Middle frontal gyrus (tissue), 1 donor: Measurements from ENCODE around the gene ZNF652.
A peak's percentile ranks its signal among the peaks of the same experiment; 100 is the strongest.
"Not testable (repeated sequence)": the region's sequence is repeated elsewhere in the genome, so short reads cannot be mapped to it uniquely, and the experiment has no call there.

Source experiments
- DNase-seq: peaks from one replicate; pipeline ENCODE4 v3.0.0-alpha.2; 2015; ENCODE audit warnings: low spot score; ENCODE audit errors: extremely low spot score

The ZNF652 gene

DNA sequence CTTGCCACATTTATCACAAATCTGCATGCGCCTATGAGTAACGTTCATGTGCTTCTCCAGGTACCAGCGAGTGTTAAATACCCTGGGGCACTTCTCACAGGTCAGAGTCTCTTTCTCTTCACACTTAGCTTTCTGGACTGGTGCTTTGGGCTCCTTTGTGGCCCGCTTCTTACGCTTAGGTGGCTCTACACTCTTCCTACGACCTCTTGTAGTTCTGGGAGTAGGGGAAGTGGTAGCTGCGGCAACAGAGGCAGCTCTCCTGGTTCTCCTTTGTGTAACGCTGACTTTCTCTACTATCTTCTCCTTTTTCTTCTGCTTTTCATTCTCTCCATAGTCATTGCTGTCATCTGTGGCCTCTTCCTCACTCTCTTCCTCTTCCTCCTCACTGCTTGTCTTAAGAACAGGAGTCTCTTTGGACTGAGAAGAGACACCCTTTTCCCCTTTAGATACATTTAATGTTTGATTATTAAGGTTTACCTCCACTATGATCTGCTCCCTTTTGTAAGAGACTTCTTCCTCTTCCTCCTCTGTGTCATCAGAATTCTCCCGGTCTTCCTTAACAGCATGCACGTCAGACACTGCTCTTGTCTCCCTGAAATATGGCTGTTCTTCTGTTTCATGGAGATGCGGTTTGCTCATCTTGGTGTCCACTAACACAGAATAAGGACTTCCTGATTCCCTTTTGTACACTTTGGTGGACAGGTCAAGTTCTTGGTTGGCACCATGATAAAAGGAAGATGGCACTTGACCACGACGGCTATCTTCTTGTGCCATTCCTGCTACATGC lies 45.0 kb downstream of the ZNF652 start:
- DNase-seq, result no peak

DNA sequence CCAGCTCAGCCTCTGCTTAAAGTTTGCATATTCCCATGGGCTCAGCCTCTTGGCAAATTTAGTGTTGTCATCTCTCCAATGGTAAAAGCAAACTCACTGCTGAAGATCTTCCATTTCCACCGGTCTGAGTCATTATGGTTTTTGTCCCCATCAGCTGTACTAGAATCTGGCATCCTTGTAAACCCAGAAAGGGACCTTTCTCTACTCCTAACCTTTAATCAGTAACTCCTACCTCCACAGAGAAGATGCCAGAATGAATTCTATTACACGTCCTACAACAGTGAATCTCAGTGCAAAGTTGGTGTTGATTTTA lies 45.8 kb downstream of the ZNF652 start:
- no peak for DNase-seq

DNA sequence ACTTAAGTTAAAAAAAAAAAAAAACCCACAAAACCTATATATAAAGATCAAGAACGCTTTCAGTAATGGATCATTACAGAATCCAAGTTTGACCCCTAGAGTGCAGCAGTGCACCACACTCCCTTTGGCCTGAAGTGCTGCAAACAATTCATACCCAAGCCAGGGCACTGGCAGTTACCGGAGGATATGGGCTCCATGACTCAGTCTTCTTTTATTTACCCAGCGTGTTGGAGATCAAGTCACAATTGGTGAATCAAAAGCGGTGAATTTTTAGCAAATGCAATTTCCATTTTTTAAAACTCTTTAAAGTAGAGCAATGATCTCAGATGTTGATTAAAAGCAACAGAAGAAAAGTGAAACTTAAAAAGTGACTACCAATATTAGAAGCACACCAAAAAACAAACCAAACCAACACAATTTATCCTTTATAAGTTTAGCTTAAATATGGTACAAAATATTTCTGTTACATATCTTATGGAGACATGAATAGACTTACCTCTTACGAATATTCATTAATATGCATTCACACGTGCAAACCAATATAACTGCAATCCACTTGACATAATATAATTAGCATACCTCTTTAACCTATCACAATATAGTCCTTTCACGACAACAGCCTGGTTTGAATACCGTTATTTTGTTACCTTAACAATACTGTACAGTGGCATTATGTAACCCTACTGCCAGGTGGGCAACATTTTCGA lies 46.3 kb downstream of the ZNF652 start:
- DNase-seq, result peak; percentile 58

DNA sequence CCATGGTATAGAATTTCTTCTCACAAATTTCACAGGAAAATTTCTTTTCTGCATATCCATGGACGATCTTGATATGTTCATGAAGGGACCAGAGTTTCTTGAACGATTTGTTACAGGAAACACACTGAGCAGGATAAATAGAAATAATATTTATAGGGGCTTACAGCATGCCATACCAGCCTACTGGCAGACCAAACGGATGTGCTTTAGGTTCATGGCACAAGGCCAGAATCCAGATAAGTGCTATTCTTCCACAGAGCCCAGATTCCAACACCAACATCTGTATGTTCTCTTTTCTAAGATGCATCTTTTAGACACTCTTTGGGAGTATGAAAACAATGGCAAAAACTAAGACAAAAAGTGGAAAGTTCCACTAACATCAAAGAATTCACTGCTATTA lies 49.3 kb downstream of the ZNF652 start:
- DNase-seq, result no peak

DNA sequence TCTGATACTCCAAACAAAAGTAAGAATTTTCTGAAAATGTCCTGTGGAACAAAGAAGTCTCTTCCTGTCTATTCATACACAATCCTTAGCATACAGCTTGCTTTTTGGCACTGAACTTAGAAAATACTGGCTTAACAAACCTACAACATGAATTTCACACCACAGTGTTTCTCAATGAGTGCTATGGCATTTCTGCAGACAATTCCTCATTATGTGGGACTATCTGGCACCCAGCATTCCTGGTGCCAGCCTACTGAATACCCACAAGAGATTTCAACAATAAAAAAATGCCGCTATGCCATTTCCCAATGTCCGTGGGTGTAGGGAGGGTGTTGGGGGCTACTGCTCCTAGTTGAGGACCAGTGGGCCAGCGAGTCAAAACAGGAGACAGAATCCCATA lies 62.1 kb downstream of the ZNF652 start:
- DNase-seq, result no peak

DNA sequence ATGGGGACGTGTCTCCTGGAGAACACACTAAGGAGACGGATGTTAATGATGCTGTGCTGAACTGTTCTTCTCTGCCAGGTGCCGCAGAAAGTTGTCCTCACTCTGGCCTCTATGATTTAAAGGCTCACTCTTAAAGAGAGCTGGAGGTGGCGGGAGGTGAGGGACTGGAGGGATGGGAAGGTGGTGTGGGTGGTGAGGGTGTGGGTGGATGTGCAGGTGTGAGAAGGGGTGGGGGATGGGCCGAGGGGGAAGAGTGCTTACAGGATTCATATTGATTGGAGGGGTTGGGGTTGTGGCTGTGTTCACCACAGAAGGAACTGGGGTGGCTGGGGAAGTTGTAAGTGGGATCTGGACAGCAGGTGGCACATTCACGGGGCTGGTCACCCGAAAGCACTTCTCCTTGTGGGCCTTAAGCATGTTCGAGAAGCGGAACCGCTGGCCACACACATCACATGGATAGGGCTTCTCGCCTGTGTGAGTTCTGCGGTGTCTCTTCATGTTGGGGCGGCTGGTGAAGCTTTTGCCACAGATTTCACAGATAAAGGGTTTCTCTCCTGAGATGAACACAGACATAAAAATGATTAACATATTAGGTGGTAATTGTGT lies 63.6 kb downstream of the ZNF652 start:
- DNase-seq, result no peak

DNA sequence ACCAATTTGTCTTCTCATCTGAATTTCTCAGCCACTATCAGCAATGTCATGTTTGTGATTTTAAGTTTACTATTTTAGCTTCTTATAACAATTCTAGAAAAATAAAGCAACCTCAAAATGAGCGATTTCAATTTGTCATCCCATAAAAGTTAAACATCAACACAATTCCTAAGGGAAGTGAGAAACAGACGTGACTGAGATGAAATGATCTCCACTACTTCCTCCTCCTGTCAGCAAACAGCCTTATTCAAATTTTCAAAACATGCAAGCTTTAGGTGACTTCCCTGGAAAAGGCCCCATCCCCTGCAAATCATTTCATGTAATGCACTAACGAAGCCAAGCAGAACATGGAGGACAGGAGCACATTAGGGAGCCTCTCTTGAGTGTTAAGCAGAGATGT lies 64.9 kb downstream of the ZNF652 start:
- DNase-seq, result no peak

DNA sequence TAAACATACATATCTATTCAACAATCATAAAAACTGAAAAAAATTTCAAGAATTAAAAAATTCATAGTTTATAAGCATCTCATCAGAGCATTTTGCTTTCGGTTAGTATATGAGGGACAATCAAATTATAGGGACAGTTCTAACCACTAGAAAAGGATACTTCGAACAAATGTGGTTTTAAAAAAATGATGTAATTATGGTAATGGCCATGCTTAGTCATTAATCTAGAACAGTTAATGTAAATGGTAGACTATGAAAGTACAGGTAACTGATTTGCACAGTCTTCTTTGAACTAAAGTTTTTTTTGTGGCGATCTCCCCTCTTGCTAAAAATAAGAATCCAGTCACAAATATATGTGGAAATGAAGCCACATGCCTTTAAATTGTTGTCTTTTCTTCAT lies 67.9 kb downstream of the ZNF652 start:
- DNase-seq, result no peak

DNA sequence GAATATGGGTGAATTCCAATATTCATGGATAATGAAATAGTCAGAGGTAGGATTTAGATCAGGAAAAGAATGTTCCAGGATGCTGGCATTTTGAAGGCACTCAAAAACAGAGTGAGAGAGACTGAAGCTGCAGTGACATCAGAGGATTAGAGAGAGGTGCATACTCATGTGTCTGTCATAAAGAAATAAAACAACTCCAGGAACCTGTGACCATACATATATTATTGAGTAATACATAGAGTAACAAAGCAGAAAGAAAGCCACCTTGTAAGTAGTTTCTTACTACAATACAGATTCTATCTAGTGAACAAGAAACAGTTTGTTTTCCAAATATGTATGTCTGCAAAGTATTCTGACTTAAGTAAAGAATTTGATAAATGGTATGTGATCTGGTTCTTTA lies 69.1 kb downstream of the ZNF652 start:
- DNase-seq, result no peak

DNA sequence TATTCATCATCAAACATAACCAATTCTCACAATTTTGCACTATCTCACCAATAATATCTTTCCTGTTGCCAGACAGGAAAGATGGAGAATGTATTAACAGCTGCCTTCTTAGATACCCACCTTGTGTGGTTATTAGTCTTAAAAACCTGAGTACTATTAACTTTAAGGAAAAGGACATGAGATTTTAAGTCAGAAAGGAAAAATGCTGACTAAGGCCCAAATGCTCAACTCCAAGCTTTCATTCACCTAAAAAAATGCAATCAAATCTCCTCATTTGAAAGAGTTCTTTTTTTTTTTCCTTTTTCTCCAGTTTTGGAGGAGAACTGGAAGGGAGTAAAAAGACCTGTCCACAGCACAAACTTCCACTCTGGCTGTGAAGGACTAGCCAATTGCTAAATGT lies 70.1 kb downstream of the ZNF652 start:
- DNase-seq, result no peak

DNA sequence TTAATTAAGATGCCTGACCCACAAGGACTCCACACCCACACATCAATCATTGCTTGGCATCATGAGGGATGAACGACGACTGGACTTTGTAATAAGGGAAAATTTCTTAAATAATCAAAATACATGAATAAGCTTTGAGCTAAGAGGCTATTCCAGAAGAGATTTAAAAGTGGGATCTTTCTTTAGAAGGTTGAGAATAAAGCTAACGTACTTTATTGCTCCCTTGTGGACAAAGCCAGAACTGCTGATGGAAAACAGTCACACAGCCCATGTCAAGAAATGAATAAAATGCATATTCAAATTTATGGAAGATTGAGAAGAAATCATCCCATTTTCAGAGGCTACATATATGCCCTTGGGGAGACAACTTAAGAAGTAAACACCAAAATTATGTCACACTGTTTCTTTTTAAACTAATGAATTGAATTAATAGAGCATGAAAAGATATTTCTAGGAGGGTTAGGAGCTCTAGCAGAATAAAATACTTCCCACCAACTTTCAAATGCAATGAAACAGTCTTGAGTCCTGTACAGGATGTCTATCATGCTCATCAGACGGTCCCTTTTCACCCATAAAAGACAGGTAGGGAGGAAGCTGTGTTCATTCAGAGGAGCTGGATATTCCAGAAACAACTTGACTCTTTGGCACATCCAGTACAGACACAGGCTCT lies 71.2 kb downstream of the ZNF652 start:
- no peak for DNase-seq

DNA sequence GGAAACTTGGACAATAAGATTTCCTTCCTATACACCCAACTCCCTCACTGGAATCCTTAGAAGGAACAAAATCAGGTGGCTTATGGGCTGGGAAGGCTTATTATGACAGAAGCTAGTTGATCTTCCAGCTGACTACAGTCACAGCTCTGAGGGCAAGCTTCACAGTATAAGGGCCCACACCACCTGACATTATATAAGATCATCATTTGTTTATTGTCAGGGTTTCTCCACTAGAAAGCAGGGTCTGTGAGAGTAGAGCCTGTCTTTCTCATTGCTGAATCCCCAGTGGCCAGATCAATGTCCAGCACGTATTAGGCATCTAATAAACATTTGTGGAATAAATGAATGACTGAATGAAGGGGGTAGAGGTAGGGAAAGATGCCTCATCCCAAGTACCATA lies 73.7 kb downstream of the ZNF652 start:
- DNase-seq, result no peak

DNA sequence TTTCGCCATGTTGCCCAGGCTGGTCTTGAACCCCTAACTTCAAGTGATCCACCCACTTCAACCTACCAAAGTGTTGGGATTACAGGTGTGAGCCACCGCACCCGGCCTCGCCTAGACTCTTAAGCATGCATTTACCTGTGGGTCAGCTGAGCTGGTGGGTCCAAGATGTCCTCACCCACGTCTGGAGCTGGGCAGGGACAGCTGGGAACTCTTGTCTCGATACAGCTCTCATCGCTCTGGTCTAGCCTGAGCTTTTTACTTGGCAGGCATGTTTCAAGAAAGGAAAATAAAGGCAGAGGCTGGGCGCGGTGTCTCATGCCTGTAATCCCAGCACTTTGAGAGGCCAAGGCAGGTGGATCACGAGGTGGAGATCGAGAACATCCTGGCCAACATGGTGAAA lies 74.6 kb downstream of the ZNF652 start:
- DNase-seq, result no peak

DNA sequence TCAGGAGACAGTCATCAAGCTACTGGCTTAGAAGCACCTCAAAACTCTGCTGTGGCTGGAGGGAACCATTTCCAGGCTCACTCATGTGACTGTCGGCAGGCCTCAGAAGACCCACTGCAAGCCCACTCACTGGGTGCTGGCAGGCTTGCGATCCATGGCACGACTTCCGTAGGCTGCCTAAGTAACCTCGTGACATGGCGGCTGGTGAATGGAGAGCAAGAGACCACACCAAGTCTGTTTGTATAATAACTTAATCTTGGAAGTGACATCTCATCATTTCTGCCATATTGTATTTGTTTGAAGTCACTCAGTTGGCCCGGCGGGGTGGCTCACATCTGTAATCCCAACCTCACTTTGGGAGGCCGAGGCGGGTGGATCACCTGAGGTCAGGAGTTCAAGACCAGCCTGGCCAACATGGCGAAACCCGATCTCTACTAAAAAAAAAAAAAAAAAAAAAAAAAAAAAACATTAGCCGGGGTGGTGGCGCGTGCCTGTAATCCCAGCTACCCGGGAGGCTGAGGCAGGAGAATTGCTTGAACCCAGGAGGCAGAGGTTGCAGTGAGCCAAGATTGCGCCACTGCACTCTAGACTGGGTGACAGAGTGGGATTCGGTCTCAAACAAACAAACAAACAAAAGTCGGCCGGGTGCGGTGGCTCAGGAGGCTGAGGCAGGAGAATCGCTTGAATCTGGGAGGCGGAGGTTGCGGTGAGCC lies 75.6 kb downstream of the ZNF652 start:
- not testable (repeated sequence) for DNase-seq

DNA sequence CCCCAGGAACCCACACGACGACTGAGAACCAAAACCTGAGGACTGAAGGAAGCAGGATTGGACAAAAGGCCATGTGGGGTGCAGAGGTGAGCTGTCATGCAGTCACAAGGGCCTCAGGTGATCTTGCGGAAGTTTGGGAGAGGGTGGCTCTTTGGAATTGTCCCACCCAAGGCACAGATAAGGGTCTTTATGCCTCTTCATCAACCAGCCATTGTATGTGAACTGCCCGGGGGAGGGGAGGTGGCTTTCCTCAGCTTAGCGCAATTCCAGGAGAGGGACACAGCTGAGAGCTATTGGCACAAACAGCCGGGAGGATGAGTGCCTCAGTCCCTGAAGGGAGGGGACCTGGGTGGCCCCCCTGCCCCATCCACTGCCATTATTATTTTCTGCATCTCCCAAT lies 76.3 kb downstream of the ZNF652 start:
- no peak for DNase-seq

DNA sequence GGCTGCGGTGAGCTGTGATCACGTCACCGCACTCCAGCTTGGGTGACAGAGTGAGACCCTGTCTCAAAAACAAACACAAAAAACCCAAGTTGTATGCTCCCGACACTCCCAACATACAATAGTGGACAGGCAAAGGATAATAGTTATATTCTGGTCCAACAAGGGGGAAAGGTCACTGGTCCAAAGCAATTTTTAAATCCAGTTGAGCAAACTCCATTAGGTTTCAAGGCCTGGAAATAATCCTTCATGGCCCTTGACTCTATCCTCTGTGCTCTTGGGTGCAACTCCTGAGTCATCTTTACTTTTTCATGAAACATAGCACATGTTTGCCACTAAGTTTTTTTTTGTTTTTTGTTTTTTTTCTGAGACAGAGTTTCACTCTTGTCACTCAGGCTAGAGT lies 81.1 kb downstream of the ZNF652 start:
- no peak for DNase-seq

DNA sequence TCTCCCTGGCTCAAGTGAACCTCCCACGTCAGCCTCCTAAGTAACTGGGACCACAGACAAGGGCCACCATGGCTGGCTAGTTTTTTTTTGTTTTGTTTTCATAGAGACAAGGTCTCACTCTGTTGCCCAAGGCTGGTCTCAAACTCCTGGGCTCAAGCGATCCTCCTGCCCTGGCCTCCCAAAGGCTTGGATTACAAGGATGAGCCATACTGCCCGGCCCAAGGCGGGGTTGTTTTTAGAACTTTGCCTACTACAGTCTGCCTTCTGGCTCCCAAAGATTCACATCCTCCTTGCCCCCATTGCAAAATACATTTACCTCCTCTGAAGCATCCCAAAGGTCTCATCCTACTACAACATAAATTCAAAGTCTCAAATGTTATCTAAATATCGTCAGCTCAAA lies 82.0 kb downstream of the ZNF652 start:
- DNase-seq, result no peak

DNA sequence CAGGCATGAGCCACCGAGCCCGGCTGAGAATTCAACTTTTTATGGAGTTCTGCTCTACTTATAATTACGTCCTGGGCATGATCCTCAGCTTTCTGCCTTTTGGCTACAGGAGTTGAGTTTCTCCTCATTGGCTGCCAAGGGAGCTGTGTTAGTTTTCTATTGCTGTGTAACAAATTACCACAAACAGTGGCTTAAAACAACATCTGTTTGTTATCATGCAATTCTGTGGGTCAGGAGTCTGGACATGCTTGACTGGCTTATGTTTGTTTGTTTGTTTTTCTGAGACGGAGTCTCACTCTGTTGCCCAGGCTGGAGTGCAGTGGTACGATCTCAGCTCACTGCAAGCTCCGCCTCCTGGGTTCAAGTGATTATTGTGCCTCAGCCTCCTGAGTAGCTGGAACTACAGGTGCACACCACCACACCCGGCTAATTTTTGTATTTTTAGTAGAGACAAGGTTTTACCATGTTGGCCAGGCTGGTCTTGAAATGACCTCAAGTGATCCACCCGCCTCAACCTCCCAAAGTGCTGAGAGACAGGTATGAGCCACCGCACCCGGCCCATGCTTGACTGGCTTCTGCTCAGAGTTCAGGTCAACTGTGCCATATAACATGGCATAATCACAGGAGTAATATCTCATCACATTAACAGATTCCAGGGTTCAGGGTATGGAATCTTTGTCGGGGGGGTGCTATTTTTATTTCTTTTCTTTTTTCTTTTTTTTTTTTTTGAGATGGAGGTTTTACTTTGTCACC lies 82.6 kb downstream of the ZNF652 start:
- not testable (repeated sequence) for DNase-seq

DNA sequence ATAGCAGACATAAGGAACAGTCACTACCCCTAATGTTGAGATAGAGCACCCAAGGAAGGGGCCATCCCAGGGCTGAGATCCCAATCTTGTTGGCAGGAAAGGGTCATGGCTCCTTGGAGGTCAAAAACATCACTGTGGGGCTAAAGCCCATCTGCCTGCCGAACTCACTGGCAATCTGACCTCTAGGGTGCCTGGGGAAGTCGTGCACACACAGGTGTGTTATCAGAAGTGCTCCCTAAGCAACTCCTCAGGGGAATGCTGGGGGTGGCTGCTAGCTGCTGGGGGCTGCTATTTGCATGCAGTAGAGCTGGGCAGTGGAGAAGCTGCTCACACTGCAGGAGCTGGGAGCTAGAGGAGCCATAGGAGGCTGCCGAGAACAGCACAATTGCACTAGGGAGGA lies 84.0 kb downstream of the ZNF652 start:
- no peak for DNase-seq

DNA sequence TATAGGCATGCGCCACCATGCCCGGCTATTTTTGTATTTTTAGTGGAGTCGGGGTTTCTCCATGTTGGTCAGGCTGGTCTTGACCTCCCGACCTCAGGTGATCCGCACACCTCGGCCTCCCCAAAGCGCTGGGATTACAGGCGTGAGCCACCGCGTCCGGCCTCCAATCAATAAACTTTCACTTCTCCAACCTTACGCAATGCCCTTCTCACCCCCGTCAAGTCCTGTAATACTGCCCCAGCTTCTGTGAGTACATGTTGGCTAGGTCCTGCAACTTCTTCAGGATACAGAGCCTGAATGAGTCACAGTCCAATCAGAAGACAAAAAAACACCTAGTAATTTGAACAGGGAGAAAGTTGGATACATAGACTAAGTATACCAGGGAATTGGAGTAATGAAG lies 84.4 kb downstream of the ZNF652 start:
- no peak for DNase-seq

DNA sequence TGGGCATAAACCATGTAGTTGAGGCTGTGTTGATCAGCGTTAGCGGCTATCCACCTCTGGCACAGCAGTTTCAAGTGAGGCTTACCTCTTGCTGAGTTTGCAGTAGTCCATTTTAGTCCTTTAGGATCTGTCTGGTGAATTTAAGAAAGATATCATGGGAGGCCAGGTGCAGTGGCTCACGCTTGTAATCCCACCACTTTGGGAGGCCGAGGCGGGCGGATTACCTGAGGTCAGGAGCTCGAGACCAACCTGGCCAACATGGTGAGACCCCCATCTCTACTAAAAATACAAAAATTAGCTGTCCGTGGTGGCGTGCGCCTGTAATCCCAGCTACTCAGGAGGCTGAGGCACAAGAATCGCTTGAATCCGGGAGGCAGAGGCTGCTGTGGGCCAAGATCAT lies 86.1 kb downstream of the ZNF652 start:
- not testable (repeated sequence) for DNase-seq
